HG03571 (cell line): Measurements from ENCODE around the gene SPEG.
A peak's percentile ranks its signal among the peaks of the same experiment; 100 is the strongest.
"Not testable (repeated sequence)": the region's sequence is repeated elsewhere in the genome, so short reads cannot be mapped to it uniquely, and the experiment has no call there.

Source experiments
- ATAC-seq: cut with Tn5 transposase; IDR thresholded peaks from one replicate; pipeline ENCODE4 v1.9.1; 2021; ENCODE audit not compliant: unreplicated experiment

The SPEG gene

DNA sequence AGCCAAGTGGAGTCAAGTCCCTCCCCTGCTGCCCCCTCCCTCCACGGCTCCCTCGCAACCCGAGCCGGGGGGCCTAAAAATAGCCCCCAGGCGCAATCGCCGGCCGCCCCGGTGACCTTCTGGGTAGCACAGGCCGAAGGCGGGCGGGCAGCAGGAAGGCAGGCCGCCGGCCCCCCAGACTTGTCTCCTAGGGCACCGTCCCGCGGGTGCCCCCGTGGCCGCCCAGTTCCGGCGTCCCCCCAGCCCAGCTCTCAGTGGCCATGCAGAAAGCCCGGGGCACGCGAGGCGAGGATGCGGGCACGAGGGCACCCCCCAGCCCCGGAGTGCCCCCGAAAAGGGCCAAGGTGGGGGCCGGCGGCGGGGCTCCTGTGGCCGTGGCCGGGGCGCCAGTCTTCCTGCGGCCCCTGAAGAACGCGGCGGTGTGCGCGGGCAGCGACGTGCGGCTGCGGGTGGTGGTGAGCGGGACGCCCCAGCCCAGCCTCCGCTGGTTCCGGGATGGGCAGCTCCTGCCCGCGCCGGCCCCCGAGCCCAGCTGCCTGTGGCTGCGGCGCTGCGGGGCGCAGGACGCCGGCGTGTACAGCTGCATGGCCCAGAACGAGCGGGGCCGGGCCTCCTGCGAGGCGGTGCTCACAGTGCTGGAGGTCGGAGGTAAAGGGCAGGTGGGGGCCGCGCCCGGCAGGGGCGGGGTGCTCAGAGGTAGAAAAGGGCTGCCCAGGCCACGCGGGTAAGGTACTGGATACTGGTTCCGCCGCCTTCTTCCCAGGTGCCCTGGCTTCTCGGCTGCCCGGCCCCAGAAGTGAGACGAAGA lies at the start of gene SPEG:
Gene SPEG (plus strand): TSS at position 126 of the 808 bp plus-strand sequence. CDS start 135 bp downstream, at position 261.
- ATAC-seq = no peak

DNA sequence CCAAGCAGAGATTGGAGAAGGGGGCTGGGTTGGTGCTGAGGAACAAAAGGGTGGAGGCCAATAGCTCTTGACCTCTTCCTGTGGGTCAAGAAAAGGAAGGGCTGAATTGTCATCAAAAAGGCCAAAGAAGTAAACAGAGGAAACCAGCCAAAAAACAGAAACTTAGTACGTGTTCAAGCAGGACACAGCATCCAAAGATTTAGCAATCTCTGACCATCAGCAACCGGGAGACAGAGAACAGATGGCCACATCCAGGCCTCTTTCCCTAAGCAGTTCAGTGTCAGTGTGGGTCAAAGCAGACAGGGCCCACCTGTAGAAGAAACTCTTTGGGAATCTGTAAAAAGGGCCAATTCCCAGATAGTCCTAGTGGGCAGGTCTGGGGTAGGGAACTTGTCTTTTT lies 49.8 kb upstream of the SPEG start:
- no peak for ATAC-seq

DNA sequence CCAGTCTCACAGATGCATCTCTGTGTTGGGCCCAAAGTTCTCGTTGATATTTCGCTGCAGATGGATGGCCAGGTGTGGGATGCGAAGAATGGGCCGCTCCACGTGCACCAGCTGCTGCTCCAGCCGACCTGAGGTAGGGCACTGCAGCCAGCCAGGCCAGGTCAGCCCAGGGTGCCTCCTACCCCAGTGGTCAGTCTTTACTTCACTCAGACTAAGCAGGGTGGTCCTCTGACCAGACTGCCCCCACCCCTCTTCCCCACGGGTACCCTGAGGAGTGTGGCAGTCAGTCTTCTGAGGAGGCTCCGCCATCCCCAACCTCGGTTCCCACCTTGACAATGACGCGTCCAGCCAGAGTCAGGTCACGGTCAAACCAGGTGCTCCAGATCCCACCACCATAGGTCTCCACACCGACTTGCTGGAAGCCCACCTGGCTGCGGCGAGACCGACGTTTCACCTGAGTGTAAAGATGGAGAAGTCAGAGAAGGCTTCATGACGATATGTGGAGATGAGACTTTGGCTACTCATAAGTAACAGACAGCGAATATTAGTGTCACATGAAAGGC lies 48.6 kb upstream of the SPEG start:
- ATAC-seq = no peak

DNA sequence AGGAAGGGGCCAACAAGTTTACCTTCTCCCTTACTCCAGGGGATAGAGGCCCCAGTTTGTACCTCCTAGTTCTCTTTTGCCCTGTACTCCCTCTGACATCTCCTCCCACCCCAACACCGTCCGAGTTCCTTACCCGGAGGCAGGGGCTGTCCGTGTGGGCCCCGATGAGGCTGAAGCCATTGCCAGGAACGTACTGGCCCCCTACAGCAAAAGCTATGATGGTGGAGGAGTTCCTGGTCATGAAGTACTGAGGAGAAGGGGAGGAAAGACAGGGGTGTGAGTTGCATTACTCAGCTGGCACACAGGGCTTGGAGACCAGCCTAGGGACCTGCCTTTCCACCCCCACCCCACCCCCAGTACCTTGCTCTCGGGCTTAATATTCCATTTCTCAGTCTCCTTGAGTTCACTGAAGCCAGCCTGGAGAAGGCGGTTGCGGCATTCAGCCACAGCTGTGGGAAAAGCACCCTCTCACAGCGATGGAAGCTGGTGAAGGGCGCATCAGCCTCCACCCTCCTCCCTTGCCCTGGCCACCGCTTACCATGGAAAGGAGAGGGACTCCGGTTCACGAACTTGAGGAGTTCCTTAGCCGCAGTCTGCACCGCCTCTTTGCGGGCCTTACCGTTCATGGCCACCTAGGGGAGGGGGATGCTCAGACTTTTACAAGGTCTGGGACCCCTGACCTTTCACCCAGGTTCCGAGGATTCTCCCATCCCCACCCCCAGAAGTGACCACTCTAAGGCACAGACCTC lies 47.9 kb upstream of the SPEG start:
- no peak for ATAC-seq

DNA sequence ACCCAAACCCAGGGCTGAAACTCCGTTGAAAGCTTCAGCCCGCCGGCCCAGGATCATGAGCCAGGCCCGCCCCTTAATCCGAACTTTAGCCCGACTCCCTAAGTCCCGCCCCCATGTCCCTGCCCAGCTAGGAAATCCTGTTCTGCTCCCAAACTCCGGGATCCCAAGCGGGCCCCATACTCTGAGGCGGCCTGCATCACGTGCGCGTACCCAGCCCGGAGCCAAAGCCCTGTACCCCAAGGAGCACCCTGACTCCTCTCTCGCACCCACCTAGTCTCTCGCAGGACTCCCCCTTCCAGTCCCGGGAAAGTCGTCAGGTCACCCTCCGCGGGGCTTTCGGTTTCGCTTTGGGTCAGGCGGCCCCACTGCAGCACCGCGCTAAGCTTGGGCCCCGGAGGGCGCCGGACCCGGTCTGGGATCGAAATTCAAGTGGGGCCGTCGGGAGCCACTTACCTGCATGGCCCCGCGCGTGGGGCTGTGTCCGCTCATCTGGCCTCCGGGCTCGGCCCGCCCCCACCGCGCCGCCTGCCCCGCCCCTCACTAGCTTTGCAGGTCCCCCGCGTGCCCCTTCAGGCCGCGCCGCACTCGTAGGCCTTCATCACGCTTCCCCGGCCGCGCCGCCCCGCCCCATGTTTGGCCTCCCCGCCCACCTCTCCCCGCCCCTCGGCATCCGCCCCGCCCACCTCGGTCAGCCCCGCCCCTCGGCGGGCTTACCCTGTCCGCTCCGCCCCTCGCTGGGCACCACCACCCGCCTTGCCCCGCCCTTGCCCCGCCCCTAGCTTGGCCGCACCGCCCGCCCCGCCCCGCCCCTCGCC lies 47.1 kb upstream of the SPEG start, which contains the start of gene DNPEP:
Gene DNPEP (minus strand): TSS at position 607 of the 815 bp plus-strand sequence. CDS start 118 bp downstream, at position 489.
- peak; percentile 57 for ATAC-seq

DNA sequence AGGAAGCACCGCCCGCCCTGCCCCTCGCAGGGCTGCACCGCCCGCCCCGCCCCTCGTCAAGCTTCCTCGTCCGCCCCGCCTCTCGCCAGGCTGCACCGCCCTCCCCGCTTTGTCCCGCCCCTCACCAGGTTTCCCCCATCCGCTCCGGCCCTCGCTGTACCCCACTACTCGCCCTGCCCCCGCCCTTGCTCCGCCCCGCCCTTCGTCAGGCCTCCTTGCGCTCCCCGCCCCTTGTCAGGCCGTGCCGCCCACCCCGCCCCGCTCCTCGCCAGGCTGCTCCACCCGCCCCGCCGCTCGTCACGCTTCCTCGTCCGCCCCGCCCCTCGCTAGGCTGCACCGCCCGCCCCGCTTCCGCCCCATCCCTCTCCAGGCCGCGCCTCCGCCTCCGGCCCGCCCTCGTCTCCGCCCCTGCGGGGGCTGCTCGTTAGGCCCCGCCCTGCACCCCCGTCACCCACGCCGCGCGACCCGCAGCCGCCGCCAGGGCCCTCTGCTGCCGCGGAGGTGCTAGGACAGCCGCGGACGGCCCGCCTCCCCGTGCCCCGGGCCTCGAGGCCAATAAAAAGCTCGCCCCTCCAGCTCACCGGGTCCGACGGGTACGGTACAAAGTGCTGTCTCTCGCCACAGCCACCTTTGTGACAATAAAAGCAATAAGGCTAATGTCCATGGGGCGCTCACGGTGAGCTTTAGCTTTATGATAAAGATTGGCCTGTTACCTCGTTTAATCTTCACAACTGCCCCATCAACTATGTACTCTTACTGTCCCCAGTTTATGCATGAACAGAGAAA lies 46.3 kb upstream of the SPEG start:
- peak; percentile 80 for ATAC-seq

DNA sequence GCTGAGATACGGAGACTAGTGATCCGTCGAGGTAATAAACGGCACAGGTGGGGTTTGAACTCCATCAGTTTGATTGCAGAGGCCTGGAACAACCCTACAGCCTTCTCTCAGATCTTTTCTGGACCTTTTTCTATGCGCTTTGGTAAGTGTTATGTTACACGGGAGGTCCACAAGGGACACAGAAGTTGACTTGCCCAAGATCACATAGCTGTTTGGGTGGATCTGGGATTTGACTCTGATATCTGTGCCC lies 45.8 kb upstream of the SPEG start:
- ATAC-seq = no peak

DNA sequence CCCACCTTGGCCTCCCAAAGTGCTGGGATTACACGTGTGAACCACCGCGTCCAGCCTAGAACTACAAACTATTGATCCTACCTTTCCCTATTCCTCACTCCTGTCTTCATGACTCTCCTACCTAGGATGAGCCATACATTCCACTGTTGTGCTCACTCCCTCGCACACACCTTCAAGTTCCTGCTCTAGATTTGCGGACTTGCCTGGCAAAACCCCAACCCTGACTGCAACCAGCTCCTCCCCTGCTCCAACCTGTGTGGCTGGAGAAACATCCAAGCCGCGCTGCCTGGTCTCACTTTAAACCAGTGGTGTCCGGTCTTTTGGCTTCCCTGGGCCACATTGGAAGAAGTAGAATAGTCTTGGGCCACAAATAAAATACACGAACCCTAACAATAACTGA lies 41.9 kb upstream of the SPEG start:
- no peak for ATAC-seq

DNA sequence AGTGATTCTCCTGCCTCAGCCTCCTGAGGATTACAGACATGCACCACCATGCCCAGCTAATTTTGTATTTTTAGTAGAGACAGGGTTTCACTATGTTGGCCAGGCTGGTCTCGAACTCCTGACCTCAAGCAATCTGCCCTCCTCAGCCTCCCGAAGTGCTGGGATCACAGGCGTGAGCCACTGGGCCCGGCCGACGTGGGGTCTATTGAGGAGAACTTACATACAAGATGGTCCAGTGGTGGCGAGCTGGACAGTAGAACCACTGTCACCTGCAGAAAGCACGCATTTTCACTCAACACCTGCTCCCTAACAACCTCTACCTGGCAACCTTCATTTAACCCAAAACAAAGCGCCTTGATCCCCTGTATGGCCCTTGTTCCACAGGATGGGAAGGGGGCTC lies 39.6 kb upstream of the SPEG start:
- ATAC-seq = not testable (repeated sequence)

DNA sequence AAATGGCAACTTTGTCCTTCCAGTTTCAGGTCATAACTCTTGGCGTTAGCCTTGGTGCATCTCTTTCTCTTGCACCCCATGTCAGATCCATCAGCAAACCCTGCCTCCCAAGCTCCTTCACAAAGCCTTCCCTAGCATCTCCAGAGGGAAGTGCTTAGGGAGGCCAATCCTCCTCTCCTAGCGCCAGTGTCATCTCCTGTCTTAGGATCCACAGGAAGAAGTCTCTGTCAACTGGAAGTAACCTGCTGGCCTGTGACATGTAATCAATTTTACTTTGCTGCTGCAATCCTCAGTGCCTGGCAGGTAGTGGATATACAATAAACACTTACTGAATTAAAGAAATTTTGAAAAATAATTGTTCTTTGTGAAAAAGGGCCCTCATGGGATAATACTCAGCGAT lies 39.0 kb upstream of the SPEG start:
- ATAC-seq = no peak

DNA sequence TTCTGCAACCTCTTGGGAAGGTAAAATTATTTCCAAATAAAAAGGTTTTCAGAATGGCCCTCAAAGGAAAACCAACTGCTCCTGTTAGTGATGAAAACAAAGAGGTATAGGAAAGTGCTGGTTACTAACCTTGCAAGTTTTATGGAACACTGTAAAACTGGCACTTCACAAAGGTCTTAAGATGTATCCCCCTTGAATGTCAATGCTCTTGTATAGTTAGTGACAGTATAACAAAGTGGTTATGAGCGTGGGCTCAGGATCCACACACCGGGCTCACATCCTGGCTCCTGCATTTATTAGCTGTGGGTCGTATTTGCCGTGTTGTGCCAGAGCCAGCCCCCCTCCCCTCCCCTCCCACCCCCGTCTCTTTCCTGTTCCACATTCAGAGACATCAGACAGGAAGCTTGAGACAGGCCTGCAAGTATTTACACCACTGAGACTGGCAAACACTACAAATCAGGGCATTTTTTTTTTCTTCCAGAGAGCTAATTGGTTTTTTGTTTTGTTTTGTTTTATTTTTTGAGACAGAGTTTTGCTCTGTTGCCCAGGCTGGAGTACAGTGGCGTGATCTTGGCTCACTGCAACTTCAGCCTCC lies 37.7 kb upstream of the SPEG start:
- no peak for ATAC-seq

DNA sequence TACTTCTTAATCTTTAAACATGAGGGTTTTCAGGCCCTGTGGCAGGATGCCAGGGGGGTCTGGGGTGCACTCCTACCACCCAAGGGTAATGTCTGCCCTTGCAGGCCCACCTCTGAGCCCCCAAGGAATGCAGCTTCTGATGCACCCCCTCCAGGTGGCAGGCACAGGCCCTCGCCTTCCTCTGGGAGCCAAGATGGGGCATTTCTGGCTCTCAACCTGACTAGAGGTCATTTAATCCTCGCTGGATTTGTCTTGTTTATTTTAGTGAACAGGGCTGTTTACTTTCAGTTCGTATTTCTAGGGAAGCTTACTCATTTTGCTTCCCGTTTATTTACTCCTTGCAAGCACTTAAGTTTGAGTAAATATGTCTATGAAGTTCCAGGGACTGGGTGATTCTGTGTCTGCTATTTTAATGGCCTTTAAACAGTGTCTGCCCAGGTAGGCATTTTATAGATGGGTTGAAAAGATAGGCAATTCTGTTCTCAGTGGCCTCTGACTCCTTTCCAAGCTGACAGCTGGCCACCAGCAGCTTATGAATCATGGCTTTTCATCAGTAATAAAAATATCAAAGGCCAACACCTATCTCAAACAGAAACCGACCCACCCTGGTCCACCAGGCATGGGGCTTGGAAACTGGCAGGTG lies 35.8 kb upstream of the SPEG start:
- no peak for ATAC-seq

DNA sequence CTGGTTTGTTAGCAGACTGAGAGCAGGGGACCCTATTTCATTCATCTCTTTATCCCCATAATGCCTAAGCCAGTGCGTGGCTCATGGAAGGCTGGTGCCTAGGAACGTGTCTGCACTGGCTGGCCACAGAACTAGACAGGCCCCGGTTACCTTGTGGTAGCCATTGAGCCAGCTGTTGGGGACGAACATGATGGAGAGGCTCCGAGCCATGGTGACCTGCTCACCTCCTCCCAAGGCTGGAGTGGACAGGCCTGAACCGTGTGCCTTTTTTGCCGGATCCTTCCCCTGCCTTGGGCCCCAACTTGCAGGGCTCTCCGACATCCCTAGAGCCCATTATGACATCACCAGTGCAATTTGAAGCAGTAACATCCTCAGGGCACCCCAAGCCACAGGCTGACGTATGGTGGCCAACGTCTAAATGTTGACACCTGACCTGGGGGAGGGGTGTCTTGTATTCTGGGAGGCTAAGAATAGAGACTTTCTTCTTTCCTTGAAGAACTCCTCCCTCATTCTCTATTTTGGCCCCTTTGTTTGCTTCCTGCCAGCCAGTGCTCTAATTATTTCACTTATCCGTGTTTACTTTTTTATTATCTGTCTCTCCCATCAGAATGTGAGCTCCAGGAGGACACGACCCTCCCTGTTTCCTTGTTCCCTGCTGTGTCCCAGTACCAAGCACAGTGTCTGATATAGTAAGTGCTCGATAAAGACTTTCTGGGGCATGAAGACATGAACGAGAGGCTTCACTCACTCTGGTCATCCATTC lies 34.7 kb upstream of the SPEG start:
- ATAC-seq = no peak

DNA sequence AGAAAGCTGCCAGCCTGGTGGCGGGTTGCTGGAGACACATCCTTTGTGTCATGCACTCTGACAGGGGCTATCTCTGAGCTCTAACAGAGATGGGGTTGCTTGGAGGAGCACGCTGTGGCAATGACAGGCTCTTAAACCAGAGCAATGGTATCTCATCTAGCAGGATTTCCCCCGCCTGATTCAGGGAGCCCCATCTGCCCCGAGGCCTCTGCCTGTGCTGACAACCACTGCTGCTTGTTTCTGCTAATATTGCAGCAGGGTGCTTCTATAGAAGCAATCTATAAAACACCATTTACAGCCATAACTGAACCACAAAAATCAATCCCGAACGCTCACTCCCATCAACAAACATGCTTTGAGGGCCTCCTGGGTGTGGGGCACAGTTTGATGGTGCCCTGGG lies 34.1 kb upstream of the SPEG start:
- ATAC-seq = no peak

DNA sequence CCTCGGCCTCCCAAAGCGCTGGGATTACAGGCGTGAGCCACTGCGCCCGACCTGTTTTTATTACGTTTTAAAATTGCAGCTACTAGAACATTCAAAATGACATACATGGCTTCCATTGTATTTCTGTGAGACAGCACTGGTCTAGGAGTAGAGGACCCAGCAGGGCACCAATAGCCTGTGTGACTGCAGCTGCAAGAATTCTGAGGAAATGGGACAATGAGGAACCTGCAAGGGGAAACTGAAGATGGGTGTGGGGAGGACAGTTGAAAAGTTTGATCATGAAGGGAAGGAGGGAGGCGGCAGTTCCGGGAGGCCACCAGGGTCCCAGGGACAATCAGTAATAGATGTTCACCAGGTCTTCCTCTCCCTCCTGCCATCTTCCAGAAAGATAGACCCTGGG lies 33.0 kb upstream of the SPEG start:
- ATAC-seq = no peak

DNA sequence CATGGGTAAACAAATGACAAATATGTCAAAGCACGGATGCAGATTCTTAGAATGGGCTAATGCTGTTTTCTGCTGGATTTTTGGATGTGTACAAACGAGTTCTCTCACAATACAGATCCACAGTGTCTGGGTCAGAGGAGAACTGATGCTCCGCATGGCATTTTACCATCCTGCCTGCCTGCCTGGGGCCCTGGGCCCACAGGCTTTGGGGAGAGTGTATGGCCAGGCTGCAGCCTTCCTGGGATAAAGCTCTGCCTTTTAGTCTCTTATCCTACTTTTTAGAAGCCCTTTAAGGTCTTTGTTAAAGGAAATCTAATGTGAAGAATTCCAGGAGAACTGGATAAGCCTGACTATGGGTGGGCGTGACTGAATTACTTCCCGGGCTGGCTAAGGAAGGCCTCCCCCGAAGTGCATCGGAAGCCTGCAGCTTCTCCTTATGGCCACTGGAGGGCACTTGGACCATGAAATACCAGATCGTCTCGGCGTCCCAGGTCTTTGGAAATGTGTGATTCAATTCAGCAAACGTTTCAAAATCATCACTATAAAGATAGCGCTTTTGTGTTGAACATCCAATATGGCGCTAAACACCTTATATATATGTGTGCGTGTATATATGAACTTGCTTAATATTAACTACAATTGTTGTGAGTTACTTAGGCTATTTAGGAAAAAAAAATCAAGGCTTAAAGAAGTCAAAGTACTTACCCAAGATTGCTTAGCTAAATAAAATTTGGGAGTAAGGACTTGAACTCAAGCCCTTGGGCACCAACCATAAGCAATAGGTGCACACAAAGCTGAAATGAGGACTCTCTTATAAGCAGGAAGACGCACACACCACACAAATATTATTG lies 31.8 kb upstream of the SPEG start:
- ATAC-seq = peak; percentile 84

DNA sequence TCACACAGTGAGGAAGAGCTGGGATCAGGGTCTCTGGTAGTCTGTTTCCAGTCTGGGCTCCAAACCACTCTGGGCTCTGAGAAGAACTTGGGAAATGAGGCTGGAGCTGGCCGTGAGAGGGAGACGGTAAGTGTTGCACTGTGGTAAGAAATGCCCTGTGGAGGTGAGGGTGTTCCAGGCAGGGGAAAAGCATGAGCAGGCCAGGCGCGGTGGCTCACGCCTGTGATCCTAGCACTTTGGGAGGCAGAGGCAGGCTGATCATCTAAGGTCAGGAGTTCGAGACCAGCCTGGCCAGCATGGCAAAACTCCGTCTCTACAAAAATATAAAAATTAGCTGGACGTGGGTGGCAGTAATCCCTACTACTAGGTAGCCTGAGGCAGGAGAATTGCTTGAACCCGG lies 30.8 kb upstream of the SPEG start:
- ATAC-seq = no peak

DNA sequence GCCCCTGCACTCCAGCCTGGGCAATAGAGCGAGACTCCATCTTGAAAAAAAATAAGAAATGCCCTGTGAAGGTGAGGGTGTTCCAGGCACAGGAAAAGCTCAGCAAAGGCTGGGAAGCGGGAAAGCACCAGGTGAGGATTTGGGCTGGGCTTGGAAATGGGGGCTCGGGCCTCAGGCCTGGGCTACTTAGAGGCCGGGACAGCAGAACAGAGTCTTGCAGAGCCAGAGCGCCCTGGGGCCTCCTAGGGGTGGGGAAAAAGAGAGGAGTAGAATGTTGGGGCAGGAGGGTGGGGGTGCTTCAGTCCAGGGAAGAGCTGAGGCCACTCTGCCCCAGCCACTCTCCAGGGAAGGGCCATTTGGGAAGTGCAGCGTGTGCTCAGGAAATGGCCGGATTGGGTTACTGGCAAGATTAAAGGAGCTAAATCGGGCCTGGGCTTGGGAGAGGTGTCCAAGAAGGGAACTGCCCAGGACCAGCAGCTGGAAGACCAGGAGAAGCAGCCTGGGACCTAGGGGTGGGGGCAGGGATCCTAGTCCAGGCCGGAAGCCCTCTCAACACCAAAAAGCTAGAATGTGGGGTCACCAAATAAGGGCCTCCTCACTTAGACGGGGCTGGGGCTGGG lies 30.2 kb upstream of the SPEG start:
- no peak for ATAC-seq
